ENCODE measurements around the gene UBA1. TPM values are rescaled to one million over a fixed set of nuclear protein-coding genes. Genes with fewer than 3 reads are reported as not detected.

The UBA1 gene
- total and polyA plus RNA-seq, 2 of the 8 experiments (the other 6 are each of a cell fraction or from before 2014, with no cell fraction given) = 313 to 458 TPM

DNA sequence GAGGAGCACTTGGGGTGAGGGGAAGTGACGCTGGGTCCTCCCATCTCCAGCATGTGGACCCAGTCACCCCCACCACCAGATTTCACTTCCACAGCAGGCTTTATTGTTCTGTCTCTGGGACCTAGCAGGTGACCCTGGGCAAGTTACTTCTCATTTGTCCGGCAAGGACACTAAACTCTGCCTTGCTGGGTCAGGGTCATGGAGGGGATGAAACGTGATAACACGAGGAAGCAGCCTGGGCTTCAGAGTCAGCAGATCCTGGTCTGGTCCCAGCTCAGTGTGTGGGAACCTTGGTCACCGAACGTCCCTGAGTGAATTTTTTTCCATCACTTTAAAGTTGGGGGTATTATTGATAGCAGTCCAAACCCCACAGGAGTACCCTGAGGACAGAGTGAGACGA is 3.9 kb downstream of the UBA1 start (continued):
- TF ChIP-seq, protein P1, sequence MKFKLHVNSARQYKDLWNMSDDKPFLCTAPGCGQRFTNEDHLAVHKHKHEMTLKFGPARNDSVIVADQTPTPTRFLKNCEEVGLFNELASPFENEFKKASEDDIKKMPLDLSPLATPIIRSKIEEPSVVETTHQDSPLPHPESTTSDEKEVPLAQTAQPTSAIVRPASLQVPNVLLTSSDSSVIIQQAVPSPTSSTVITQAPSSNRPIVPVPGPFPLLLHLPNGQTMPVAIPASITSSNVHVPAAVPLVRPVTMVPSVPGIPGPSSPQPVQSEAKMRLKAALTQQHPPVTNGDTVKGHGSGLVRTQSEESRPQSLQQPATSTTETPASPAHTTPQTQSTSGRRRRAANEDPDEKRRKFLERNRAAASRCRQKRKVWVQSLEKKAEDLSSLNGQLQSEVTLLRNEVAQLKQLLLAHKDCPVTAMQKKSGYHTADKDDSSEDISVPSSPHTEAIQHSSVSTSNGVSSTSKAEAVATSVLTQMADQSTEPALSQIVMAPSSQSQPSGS (IDR thresholded peaks at IDR 0.05; ENCODE audit: low read length) = no peak
- no peak for TF ChIP-seq CBX5 (IDR thresholded peaks at IDR 0.05; ENCODE audit: low read depth, low read length)
- TF ChIP-seq FOSL1 (IDR thresholded peaks at IDR 0.05; ENCODE audit: insufficient read depth, low read depth, low read length) = no peak
- TF ChIP-seq POLR2AphosphoS5 (IDR thresholded peaks at IDR 0.05; ENCODE audit: low read depth, low read length) = no peak
- TF ChIP-seq JUND (IDR thresholded peaks at IDR 0.05; ENCODE audit: low read length) = no peak

Measured in H1 (cell line).